ENCODE results near the gene PCNX4. TPM values are rescaled to one million over a fixed set of nuclear protein-coding genes. Genes with fewer than 3 reads are reported as not detected.

The PCNX4 gene
- polyA plus RNA-seq, 2 donors: 7.1 to 10.5 TPM

GRCh38 chr14:60195179-60195810 is 103.6 kb downstream of the PCNX4 start:
- Histone ChIP-seq H3K9me3 (ENCODE audit: control insufficient read depth in 2 of 2, insufficient read depth in 1 of 2, low read depth in 1 of 2, low read length in 1 of 2) (peaks cover 0 to 3% of the 10 kb centered on the region in 2 donors), H3K36me3 (ENCODE audit: control insufficient read depth in 2 of 2, insufficient read depth in 2 of 2, low read length in 1 of 2) (no peaks in the 10 kb centered on the region), H3K4me1 (ENCODE audit: control insufficient read depth in 2 of 2, insufficient read depth in 2 of 2, low read length in 1 of 2) (no peaks in the 10 kb centered on the region), H3K4me3 (ENCODE audit: low read depth in 1 of 2, low read length in 2 of 2) (no peak overlapping the region), H3K27me3 (ENCODE audit: control insufficient read depth in 1 of 2, insufficient read depth in 2 of 2, low read length in 2 of 2) (no peaks in the 10 kb centered on the region), H3K27ac (ENCODE audit: low read depth in 2 of 2, low read length in 1 of 2) (no peak overlapping the region)
- WGBS, 2 donors: 90 to 91% methylated on average over 5 of the region's 5 CpGs

- no peaks in the 10 kb centered on the region for H3K36me3 ChIP-seq (ENCODE audit: control insufficient read depth in 2 of 2, insufficient read depth in 2 of 2, low read length in 1 of 2)
- WGBS, 2 donors: 40 to 43% methylated on average over 2 of the region's 2 CpGs
- no peak overlapping the region for H3K4me3 ChIP-seq (ENCODE audit: low read depth in 1 of 2, low read length in 2 of 2)
- H3K9me3 ChIP-seq (ENCODE audit: control insufficient read depth in 2 of 2, insufficient read depth in 1 of 2, low read depth in 1 of 2, low read length in 1 of 2): peaks cover 0 to 3% of the 10 kb centered on the region in 2 donors
- H3K27me3 ChIP-seq (ENCODE audit: control insufficient read depth in 1 of 2, insufficient read depth in 2 of 2, low read length in 2 of 2): no peaks in the 10 kb centered on the region
- no peak overlapping the region for H3K27ac ChIP-seq (ENCODE audit: low read depth in 2 of 2, low read length in 1 of 2)
- no peaks in the 10 kb centered on the region for H3K4me1 ChIP-seq (ENCODE audit: control insufficient read depth in 2 of 2, insufficient read depth in 2 of 2, low read length in 1 of 2)
Observed at GRCh38 chr14:60196291-60196690, 104.6 kb downstream of the PCNX4 start.

DNA sequence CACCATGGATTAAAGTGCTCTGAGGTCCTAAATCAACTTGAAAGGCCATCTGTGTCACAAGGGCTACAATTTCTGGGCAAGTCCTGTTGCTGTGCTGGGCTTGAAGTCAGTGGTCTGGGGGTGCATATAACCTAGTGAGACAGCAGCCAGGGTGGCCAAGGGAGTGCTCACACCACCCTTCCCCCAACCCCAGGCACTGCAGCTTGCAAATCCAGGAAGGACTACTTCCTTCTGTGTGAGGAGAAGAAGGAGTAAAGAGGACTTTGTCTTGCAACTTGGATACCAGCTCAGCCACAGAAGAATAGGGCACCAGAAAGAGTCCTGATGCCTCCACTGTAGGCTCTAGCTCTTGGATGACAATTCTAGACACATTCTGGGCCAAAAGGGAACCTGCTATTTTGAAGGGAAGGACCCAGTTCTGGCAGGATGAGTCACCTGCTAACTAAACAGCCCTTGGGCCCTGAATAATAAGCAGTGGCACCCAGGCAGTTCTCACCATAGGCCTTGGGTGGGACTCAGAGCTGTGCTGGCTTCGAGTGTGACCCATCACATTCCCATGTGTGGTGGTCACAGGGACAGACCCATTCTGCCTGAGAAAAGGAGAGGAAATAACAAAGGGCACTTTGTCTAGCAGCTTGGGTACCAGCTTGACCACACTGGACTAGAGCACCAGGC is 106.0 kb downstream of the PCNX4 start:
- no peaks in the 10 kb centered on the region for H3K27me3 ChIP-seq (ENCODE audit: control insufficient read depth in 1 of 2, insufficient read depth in 2 of 2, low read length in 2 of 2)

GRCh38 chr14:60199321-60199720 is 107.6 kb downstream of the PCNX4 start:
- peaks cover 0 to 3% of the 10 kb centered on the region in 2 donors for H3K9me3 ChIP-seq (ENCODE audit: control insufficient read depth in 2 of 2, insufficient read depth in 1 of 2, low read depth in 1 of 2, low read length in 1 of 2)
- no peaks in the 10 kb centered on the region for H3K36me3 ChIP-seq (ENCODE audit: control insufficient read depth in 2 of 2, insufficient read depth in 2 of 2, low read length in 1 of 2)
- H3K27me3 ChIP-seq (ENCODE audit: control insufficient read depth in 1 of 2, insufficient read depth in 2 of 2, low read length in 2 of 2): no peaks in the 10 kb centered on the region
- no peak overlapping the region for H3K27ac ChIP-seq (ENCODE audit: low read depth in 2 of 2, low read length in 1 of 2)
- H3K4me3 ChIP-seq (ENCODE audit: low read depth in 1 of 2, low read length in 2 of 2): no peak overlapping the region
- no peaks in the 10 kb centered on the region for H3K4me1 ChIP-seq (ENCODE audit: control insufficient read depth in 2 of 2, insufficient read depth in 2 of 2, low read length in 1 of 2)

More for the DNA sequence above, 106.0 kb downstream of the PCNX4 start:
- H3K4me3 ChIP-seq (ENCODE audit: low read depth in 1 of 2, low read length in 2 of 2): no peak overlapping the region
- WGBS, 2 donors: 65 to 80% methylated on average over 1 of the region's 1 CpG
- H3K9me3 ChIP-seq (ENCODE audit: control insufficient read depth in 2 of 2, insufficient read depth in 1 of 2, low read depth in 1 of 2, low read length in 1 of 2): peaks cover 0 to 3% of the 10 kb centered on the region in 2 donors
- H3K36me3 ChIP-seq (ENCODE audit: control insufficient read depth in 2 of 2, insufficient read depth in 2 of 2, low read length in 1 of 2): no peaks in the 10 kb centered on the region
- H3K4me1 ChIP-seq (ENCODE audit: control insufficient read depth in 2 of 2, insufficient read depth in 2 of 2, low read length in 1 of 2): no peaks in the 10 kb centered on the region
- H3K27ac ChIP-seq (ENCODE audit: low read depth in 2 of 2, low read length in 1 of 2): no peak overlapping the region

DNA sequence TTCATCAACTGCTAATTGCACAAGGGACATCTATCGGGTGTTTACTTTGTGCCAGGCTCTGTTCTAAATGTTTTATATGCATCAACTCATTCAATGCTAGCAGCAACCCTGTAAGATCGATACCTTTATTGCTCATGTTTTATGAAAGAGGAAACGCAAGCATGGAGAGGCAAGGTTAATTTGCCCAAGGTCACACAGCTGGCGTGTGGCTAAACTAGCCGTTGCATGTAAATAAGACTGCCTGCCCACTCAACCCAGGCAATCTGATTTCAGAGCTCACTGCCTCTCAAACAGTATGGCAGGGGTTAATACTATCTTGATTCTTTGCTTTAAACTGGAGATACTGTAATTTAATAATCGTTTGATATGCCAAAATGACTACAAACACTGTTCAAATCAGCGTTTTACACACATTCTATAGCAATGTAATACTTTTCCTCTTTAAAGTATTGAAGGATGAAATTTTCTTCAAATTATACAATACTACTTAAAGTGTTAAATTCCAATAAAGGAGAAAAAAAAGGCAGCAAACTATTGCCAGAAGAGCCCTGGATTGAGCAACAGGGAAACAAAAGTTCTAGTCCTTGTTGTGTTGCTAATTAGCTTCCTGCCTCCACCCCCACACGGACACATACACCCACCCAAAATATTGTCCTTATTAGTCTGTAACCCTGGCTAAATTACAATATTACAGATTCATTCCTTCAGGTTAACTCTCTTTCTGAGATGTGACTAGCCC is 112.5 kb downstream of the PCNX4 start:
- H3K27ac ChIP-seq (ENCODE audit: low read depth in 2 of 2, low read length in 1 of 2): no peak overlapping the region

GRCh38 chr14:60204843-60205774 is 113.4 kb downstream of the PCNX4 start:
- 60 to 61% methylated on average over 6 of the region's 6 CpGs for WGBS, 2 donors
- H3K27me3 ChIP-seq (ENCODE audit: control insufficient read depth in 1 of 2, insufficient read depth in 2 of 2, low read length in 2 of 2): no peaks in the 10 kb centered on the region
- H3K9me3 ChIP-seq (ENCODE audit: control insufficient read depth in 2 of 2, insufficient read depth in 1 of 2, low read depth in 1 of 2, low read length in 1 of 2): no peaks in the 10 kb centered on the region
- H3K4me3 ChIP-seq (ENCODE audit: low read depth in 1 of 2, low read length in 2 of 2): no peak overlapping the region
- no peaks in the 10 kb centered on the region for H3K36me3 ChIP-seq (ENCODE audit: control insufficient read depth in 2 of 2, insufficient read depth in 2 of 2, low read length in 1 of 2)
- no peak overlapping the region for H3K27ac ChIP-seq (ENCODE audit: low read depth in 2 of 2, low read length in 1 of 2)
- H3K4me1 ChIP-seq (ENCODE audit: control insufficient read depth in 2 of 2, insufficient read depth in 2 of 2, low read length in 1 of 2): no peaks in the 10 kb centered on the region

More for the DNA sequence above, 112.5 kb downstream of the PCNX4 start:
- H3K36me3 ChIP-seq (ENCODE audit: control insufficient read depth in 2 of 2, insufficient read depth in 2 of 2, low read length in 1 of 2): no peaks in the 10 kb centered on the region
- WGBS, 2 donors: 43 to 51% methylated on average over 8 of the region's 8 CpGs
- no peaks in the 10 kb centered on the region for H3K4me1 ChIP-seq (ENCODE audit: control insufficient read depth in 2 of 2, insufficient read depth in 2 of 2, low read length in 1 of 2)
- no peaks in the 10 kb centered on the region for H3K9me3 ChIP-seq (ENCODE audit: control insufficient read depth in 2 of 2, insufficient read depth in 1 of 2, low read depth in 1 of 2, low read length in 1 of 2)
- no peaks in the 10 kb centered on the region for H3K27me3 ChIP-seq (ENCODE audit: control insufficient read depth in 1 of 2, insufficient read depth in 2 of 2, low read length in 2 of 2)
- H3K4me3 ChIP-seq (ENCODE audit: low read depth in 1 of 2, low read length in 2 of 2): no peak overlapping the region

GRCh38 chr14:60206249-60206670 is 114.5 kb downstream of the PCNX4 start:
- Histone ChIP-seq H3K4me3 (ENCODE audit: low read depth in 1 of 2, low read length in 2 of 2) (no peak overlapping the region), H3K27ac (ENCODE audit: low read depth in 2 of 2, low read length in 1 of 2) (no peak overlapping the region), H3K36me3 (ENCODE audit: control insufficient read depth in 2 of 2, insufficient read depth in 2 of 2, low read length in 1 of 2) (no peaks in the 10 kb centered on the region), H3K27me3 (ENCODE audit: control insufficient read depth in 1 of 2, insufficient read depth in 2 of 2, low read length in 2 of 2) (no peaks in the 10 kb centered on the region), H3K9me3 (ENCODE audit: control insufficient read depth in 2 of 2, insufficient read depth in 1 of 2, low read depth in 1 of 2, low read length in 1 of 2) (no peaks in the 10 kb centered on the region), H3K4me1 (ENCODE audit: control insufficient read depth in 2 of 2, insufficient read depth in 2 of 2, low read length in 1 of 2) (no peaks in the 10 kb centered on the region)
- 70 to 80% methylated on average over 7 of the region's 7 CpGs for WGBS, 2 donors

GRCh38 chr14:60206837-60207533 is 115.3 kb downstream of the PCNX4 start:
- H3K27me3 ChIP-seq (ENCODE audit: control insufficient read depth in 1 of 2, insufficient read depth in 2 of 2, low read length in 2 of 2): no peaks in the 10 kb centered on the region
- H3K36me3 ChIP-seq (ENCODE audit: control insufficient read depth in 2 of 2, insufficient read depth in 2 of 2, low read length in 1 of 2): no peaks in the 10 kb centered on the region
- H3K4me3 ChIP-seq (ENCODE audit: low read depth in 1 of 2, low read length in 2 of 2): no peak overlapping the region
- no peak overlapping the region for H3K27ac ChIP-seq (ENCODE audit: low read depth in 2 of 2, low read length in 1 of 2)
- H3K9me3 ChIP-seq (ENCODE audit: control insufficient read depth in 2 of 2, insufficient read depth in 1 of 2, low read depth in 1 of 2, low read length in 1 of 2): no peaks in the 10 kb centered on the region
- 82 to 83% methylated on average over 6 of the region's 6 CpGs for WGBS, 2 donors
- H3K4me1 ChIP-seq (ENCODE audit: control insufficient read depth in 2 of 2, insufficient read depth in 2 of 2, low read length in 1 of 2): no peaks in the 10 kb centered on the region

All from esophagus (tissue), 2 donors.